Measurements from ENCODE around the gene ACER2.

The ACER2 gene

DNA sequence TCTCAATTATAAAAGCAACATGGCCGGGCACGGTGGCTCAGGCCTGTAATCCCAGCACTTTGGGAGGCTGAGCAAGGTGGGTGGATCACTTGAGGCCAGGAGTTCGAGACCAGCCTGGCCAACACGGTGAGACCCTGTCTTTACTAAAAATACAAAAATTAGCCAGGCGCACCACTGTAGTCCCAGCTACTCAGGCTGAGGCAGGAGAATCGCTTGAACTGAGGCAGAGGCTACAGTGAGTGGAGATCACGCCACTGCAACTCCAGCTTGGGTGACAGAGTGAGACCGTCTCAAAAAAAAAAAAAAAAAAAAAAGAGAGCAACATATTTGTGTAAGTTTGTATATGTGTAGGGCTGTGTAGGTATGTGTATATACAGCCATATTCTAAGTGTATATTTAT lies 36.2 kb upstream of the ACER2 start:
- TF ChIP-seq, protein P1, sequence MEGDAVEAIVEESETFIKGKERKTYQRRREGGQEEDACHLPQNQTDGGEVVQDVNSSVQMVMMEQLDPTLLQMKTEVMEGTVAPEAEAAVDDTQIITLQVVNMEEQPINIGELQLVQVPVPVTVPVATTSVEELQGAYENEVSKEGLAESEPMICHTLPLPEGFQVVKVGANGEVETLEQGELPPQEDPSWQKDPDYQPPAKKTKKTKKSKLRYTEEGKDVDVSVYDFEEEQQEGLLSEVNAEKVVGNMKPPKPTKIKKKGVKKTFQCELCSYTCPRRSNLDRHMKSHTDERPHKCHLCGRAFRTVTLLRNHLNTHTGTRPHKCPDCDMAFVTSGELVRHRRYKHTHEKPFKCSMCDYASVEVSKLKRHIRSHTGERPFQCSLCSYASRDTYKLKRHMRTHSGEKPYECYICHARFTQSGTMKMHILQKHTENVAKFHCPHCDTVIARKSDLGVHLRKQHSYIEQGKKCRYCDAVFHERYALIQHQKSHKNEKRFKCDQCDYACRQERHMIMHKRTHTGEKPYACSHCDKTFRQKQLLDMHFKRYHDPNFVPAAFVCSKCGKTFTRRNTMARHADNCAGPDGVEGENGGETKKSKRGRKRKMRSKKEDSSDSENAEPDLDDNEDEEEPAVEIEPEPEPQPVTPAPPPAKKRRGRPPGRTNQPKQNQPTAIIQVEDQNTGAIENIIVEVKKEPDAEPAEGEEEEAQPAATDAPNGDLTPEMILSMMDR (IDR thresholded peaks at IDR 0.05; ENCODE audit: low read depth, low read length, poor library complexity, severe bottlenecking), result no peak
- TF ChIP-seq EZH2phosphoT487 (IDR thresholded peaks at IDR 0.05; ENCODE audit: borderline replicate concordance, low read length), result no peak
- no peak overlapping the region for H3K4me3 ChIP-seq (ENCODE audit: low read length)
- H3K36me3 ChIP-seq (ENCODE audit: control insufficient read depth, low read length), result peaks cover 46% of the 10 kb centered on the region
- H3K27ac ChIP-seq (ENCODE audit: low read depth, low read length), result no peak overlapping the region
- H3K4me1 ChIP-seq (ENCODE audit: control insufficient read depth, low read length), result peaks cover 8% of the 10 kb centered on the region
- H3K9me2 ChIP-seq (replicated peaks; ENCODE audit: control insufficient read depth, low read length), result no peaks in the 10 kb centered on the region
- peaks cover 9% of the 10 kb centered on the region for H3K79me2 ChIP-seq (ENCODE audit: control insufficient read depth, low read length)
- H3F3A ChIP-seq (ENCODE audit: control insufficient read depth, insufficient read depth), result peaks cover 74% of the 10 kb centered on the region
- H4K20me1 ChIP-seq (ENCODE audit: control insufficient read depth, insufficient read depth, low read depth, low read length), result peaks cover 16% of the 10 kb centered on the region
- no peaks in the 10 kb centered on the region for H3K9me3 ChIP-seq (ENCODE audit: control insufficient read depth, insufficient read depth, low read length)
- H3K4me2 ChIP-seq (ENCODE audit: low read length), result no peak overlapping the region
- no peaks in the 10 kb centered on the region for H3K27me3 ChIP-seq (ENCODE audit: control insufficient read depth, low read length)

DNA sequence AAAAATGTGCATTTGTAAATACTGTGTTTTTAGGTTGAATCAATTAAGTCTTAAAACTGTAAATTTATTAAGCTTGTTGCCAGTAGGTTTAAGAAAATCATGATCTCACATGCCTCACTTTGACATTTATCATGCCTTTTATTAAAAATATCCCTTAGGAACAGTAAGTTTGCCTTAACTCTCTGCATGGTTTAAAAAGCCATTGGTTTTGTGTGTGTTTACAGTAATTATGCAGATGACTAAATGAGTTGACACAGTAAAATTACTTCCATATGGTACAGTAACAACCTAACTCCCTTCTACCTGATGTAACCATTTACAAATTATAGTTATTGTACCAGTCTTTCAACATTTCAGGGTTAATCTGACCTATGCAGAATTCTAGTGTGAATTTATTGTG lies 35.3 kb upstream of the ACER2 start:
- peaks cover 26% of the 10 kb centered on the region for H4K20me1 ChIP-seq (ENCODE audit: control insufficient read depth, insufficient read depth, low read depth, low read length)
- H3F3A ChIP-seq (ENCODE audit: control insufficient read depth, insufficient read depth), result peaks cover 84% of the 10 kb centered on the region
- H3K79me2 ChIP-seq (ENCODE audit: control insufficient read depth, low read length), result peaks cover 18% of the 10 kb centered on the region
- no peak overlapping the region for H3K4me2 ChIP-seq (ENCODE audit: low read length)
- H3K9me3 ChIP-seq (ENCODE audit: control insufficient read depth, insufficient read depth, low read length), result no peaks in the 10 kb centered on the region
- peaks cover 56% of the 10 kb centered on the region for H3K36me3 ChIP-seq (ENCODE audit: control insufficient read depth, low read length)
- TF ChIP-seq, protein P1 (IDR thresholded peaks at IDR 0.05; ENCODE audit: low read depth, low read length, poor library complexity, severe bottlenecking), result no peak
- no peak for TF ChIP-seq EZH2phosphoT487 (IDR thresholded peaks at IDR 0.05; ENCODE audit: borderline replicate concordance, low read length)
- peaks cover 17% of the 10 kb centered on the region for H3K4me1 ChIP-seq (ENCODE audit: control insufficient read depth, low read length)
- H3K27ac ChIP-seq (ENCODE audit: low read depth, low read length), result peak overlapping the region; percentile 6; the same call in 1 of the 2 replicates
- no peaks in the 10 kb centered on the region for H3K27me3 ChIP-seq (ENCODE audit: control insufficient read depth, low read length)
- H3K4me3 ChIP-seq (ENCODE audit: low read length), result no peak overlapping the region
- H3K9me2 ChIP-seq (replicated peaks; ENCODE audit: control insufficient read depth, low read length), result no peaks in the 10 kb centered on the region

DNA sequence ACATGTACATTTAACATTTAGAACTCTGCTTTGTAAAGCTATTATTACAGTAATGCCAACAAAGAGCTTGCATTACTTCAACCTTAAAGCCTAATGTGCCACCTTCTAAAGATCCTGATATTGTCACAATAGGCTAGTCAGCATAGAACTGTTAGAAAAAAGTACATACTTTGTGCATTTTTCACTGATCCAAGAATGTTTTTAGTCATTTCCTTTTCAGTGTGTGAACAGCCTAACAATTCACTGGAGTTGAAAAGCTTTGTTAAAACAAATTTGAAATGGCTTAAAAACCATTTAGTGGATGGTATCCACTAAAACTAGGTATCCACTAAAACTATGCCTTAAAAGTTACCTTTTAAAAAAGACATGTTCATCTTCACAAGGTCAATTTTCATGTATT lies 33.3 kb upstream of the ACER2 start:
- TF ChIP-seq, protein P1 (IDR thresholded peaks at IDR 0.05; ENCODE audit: low read depth, low read length, poor library complexity, severe bottlenecking), result no peak
- TF ChIP-seq EZH2phosphoT487 (IDR thresholded peaks at IDR 0.05; ENCODE audit: borderline replicate concordance, low read length), result no peak
- Histone ChIP-seq H3K4me2 (ENCODE audit: low read length) (no peak overlapping the region), H3K79me2 (ENCODE audit: control insufficient read depth, low read length) (peaks cover 36% of the 10 kb centered on the region), H3K36me3 (ENCODE audit: control insufficient read depth, low read length) (peaks cover 70% of the 10 kb centered on the region), H3K4me3 (ENCODE audit: low read length) (no peak overlapping the region), H3F3A (ENCODE audit: control insufficient read depth, insufficient read depth) (peaks cover 94% of the 10 kb centered on the region), H3K27ac (ENCODE audit: low read depth, low read length) (no peak overlapping the region), H3K9me2 (replicated peaks; ENCODE audit: control insufficient read depth, low read length) (no peaks in the 10 kb centered on the region), H4K20me1 (ENCODE audit: control insufficient read depth, insufficient read depth, low read depth, low read length) (peaks cover 36% of the 10 kb centered on the region), H3K4me1 (ENCODE audit: control insufficient read depth, low read length) (peaks cover 22% of the 10 kb centered on the region), H3K27me3 (ENCODE audit: control insufficient read depth, low read length) (peaks cover 3% of the 10 kb centered on the region; the same call in 1 of the 2 replicates), H3K9me3 (ENCODE audit: control insufficient read depth, insufficient read depth, low read length) (no peaks in the 10 kb centered on the region)

Measured in DOHH2 (cell line).